Parathyroid adenoma (tissue), 2 donors: ENCODE data around the gene LYL1.

Experiments
- H2AFZ ChIP-seq: fragments of 300-600 bp; sonication (generic); one replicate; pipeline ENCODE4 v1.7.0; 2017; ENCODE audit warnings: antibody characterized with exemption, mild to moderate bottlenecking
- H3K27ac ChIP-seq: fragments of 300-600 bp; sonication (generic); one replicate; pipeline ENCODE4 v1.7.0; 2017
- H3K27me3 ChIP-seq: fragments of 300-600 bp; sonication (generic); one replicate; pipeline ENCODE4 v1.7.0; 2017; ENCODE audit warnings: low read length; ENCODE audit not compliant: control insufficient read depth, insufficient read depth
- H3K36me3 ChIP-seq: fragments of 300-600 bp; sonication (generic); one replicate; pipeline ENCODE4 v1.7.0; 2017; ENCODE audit warnings: low read length; ENCODE audit not compliant: control insufficient read depth, insufficient read depth
- H3K4me1 ChIP-seq: fragments of 300-600 bp; sonication (generic); one replicate; pipeline ENCODE4 v1.7.0; 2017; ENCODE audit warnings: control low read depth
- H3K4me2 ChIP-seq: fragments of 300-600 bp; sonication (generic); one replicate; pipeline ENCODE4 v1.7.0; 2017; ENCODE audit warnings: low read length
- H3K4me3 ChIP-seq: fragments of 300-600 bp; sonication (generic); one replicate; pipeline ENCODE4 v1.7.0; 2017; ENCODE audit warnings: low read depth, low read length
- H3K79me2 ChIP-seq: fragments of 300-600 bp; sonication (generic); one replicate; pipeline ENCODE4 v1.7.0; 2017; ENCODE audit warnings: control low read depth
- H3K9ac ChIP-seq: fragments of 300-600 bp; sonication (generic); one replicate; pipeline ENCODE4 v1.7.0; 2017; ENCODE audit warnings: mild to moderate bottlenecking
- H3K9me3 ChIP-seq: fragments of 300-600 bp; sonication (generic); one replicate; pipeline ENCODE4 v1.7.0; 2017; ENCODE audit warnings: low read length; ENCODE audit not compliant: control insufficient read depth
- CTCF ChIP-seq: fragments of 300-600 bp; sonication (generic); IDR thresholded peaks from one replicate; pipeline ENCODE4 v1.7.0; 2017; ENCODE audit warnings: antibody characterized with exemption, mild to moderate bottlenecking
- donor health status: primary hyperparathyroidism.

Gene LYL1

GRCh38 chr19:13109361-13110098 is 6.9 kb upstream of the LYL1 start:
- TF ChIP-seq CTCF = no peak
- H3K79me2 ChIP-seq = no peaks in the 10 kb centered on the region

DNA sequence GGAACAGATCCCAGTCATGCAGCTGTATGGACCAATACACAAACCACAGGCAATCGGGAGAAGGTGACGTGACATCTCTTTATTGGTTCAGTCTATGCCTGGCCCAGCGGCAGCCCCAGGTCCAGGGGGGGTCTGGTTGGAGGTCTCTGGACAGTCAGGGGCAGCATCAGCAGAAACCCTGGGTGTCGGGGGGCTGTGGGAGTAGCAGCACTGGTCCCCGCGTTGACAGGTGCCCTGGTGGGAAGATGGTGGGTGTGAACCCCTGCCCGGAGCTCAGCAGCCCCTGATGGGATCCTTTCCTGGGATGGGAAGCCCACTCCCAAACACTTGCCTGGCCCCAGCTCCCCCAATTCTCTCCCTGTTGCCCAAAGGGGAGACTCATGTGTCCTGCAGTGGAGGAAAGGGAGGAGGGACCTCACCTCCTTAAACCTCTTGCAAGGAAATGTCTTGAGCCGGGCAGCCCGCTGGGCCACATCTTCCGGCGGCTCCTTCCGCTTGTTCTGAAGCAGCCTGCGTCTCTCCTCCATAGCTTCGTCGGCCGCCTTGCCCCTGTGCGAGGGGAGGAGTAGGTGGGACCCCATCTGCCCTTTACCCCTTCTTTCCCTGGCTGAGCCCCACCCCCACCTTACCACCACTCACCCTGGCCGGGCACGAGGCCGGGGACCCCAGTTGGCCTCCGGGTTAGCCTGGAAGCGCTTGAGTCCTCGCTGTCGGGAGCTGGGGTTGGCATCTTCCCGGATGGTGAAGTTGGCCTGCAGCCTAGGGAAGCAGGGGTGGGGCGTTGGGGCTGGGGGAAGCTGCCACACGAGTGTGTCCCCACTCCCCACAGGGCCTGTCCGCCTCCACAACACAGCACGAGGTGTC is 2.4 kb upstream of the LYL1 start:
- H3K4me2 ChIP-seq = no peak overlapping the region
- H2AFZ ChIP-seq = no peak overlapping the region
- H3K9ac ChIP-seq = no peak overlapping the region
- H3K4me3 ChIP-seq = no peak overlapping the region
- TF ChIP-seq CTCF = no peak
- no peaks in the 10 kb centered on the region for H3K27me3 ChIP-seq
- H3K4me1 ChIP-seq = peaks cover 9% of the 10 kb centered on the region
- no peaks in the 10 kb centered on the region for H3K36me3 ChIP-seq
- H3K79me2 ChIP-seq = no peaks in the 10 kb centered on the region
- H3K27ac ChIP-seq = no peak overlapping the region
- H3K9me3 ChIP-seq = no peaks in the 10 kb centered on the region

More at GRCh38 chr19:13109361-13110098, 6.9 kb upstream of the LYL1 start:
- H3K27ac ChIP-seq = no peak overlapping the region
- no peaks in the 10 kb centered on the region for H3K4me1 ChIP-seq
- H3K4me2 ChIP-seq = no peak overlapping the region
- no peaks in the 10 kb centered on the region for H3K9me3 ChIP-seq
- no peaks in the 10 kb centered on the region for H3K36me3 ChIP-seq
- H3K9ac ChIP-seq = no peak overlapping the region
- no peak overlapping the region for H2AFZ ChIP-seq
- no peak overlapping the region for H3K4me3 ChIP-seq
- H3K27me3 ChIP-seq = no peaks in the 10 kb centered on the region

DNA sequence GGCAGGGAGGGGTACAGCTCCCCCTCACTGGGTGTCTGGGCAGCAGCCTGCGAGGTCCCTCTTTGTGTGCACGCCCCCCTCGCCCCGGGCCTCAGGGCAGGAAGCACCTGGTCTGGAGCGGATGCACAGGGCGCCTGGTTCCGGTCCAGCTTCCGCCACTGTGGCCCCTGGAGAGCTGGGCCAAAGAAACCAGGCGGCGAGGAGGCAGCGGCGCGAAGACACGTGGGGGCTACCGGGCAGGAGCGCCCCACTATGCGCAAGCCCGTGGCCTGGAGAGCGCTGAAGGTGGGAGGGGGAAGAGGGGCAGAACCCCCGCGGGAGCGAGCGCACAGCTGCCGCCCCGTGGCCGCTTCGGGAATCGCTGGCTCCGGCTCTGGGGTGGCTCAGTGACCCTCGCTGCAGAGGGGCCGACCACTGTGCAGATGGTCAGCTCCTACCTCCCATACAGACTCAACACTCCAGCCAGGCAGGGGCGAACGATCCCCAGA is 1.7 kb upstream of the LYL1 start:
- Histone ChIP-seq H3K27me3 (no peaks in the 10 kb centered on the region), H3K9ac (no peak overlapping the region), H3K36me3 (no peaks in the 10 kb centered on the region), H2AFZ (no peak overlapping the region), H3K27ac (no peak overlapping the region), H3K4me3 (no peak overlapping the region), H3K4me2 (no peak overlapping the region), H3K4me1 (peaks cover 9% of the 10 kb centered on the region), H3K79me2 (no peaks in the 10 kb centered on the region), H3K9me3 (no peaks in the 10 kb centered on the region)
- peak; percentile 32 for TF ChIP-seq CTCF

DNA sequence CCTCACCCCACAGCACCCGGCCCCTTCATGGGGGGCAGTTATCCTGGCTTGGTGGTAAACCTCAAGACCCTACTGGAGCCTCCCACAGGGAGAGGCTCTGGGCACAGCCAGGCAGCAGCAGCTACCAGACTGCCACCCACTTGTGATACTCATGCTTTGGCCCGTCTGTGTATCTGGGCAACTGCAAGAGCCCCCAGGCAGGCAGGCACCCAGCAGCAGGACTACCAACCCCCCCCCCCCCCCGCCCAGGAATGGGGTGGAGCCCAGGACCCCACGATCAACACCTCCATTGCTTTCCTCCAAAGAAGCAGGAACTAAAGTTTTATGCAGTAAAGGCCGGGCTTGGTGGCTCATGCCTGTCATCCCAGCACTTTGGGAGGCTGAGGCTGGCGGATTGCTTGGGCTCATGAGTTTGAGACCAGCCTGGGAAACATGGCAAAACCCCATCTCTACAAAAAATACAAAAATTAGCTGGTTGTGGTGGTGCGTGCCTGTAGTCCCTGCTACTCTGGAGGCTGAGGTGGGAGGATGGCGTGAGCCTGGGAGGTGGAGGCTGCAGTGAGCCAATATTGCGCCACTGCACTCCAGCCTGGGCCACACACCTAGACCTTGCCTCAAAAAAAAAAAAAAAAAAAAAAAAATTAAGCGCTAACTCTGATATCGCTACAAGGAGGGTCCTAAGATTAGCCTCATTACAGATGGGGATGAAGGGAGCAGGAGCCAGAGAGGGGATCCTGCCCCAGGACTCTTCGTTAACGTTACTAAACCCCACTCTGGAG is 1.1 kb upstream of the LYL1 start:
- Histone ChIP-seq H3K9ac (no peak overlapping the region), H3K9me3 (no peaks in the 10 kb centered on the region), H3K4me1 (peaks cover 9% of the 10 kb centered on the region), H3K4me3 (no peak overlapping the region), H3K27ac (no peak overlapping the region), H3K79me2 (no peaks in the 10 kb centered on the region), H3K36me3 (no peaks in the 10 kb centered on the region), H3K4me2 (no peak overlapping the region), H3K27me3 (no peaks in the 10 kb centered on the region), H2AFZ (no peak overlapping the region)
- no peak for TF ChIP-seq CTCF
